Muscle of arm (tissue), 12 donors: ENCODE measurements around the gene PLXNA3. TPM values are rescaled to one million over a fixed set of nuclear protein-coding genes. Genes with fewer than 3 reads are reported as not detected.
"Not testable (repeated sequence)": the region's sequence is repeated elsewhere in the genome, so short reads cannot be mapped to it uniquely, and the experiment has no call there.

Experiments
- DNase-seq: peaks from one replicate; pipeline ENCODE4 v3.0.0-alpha.2; 2013
- polyA plus RNA-seq, 12 donors: library from polyadenylated mRNA; unstranded; fragments of 120-200 nt; gene quantifications; one replicate each; pipeline ENCODE4 v1.2.1, GENCODE V29; 2013; ENCODE audit not compliant: insufficient read length in 12 of 12

Gene PLXNA3
- polyA plus RNA-seq, 12 donors: 6.7 to 67.7 (median 38.3) TPM; not detected in 1

GRCh38 chrX:154496591-154497137 is 38.6 kb downstream of the PLXNA3 start:
- not testable (repeated sequence) for DNase-seq

DNA sequence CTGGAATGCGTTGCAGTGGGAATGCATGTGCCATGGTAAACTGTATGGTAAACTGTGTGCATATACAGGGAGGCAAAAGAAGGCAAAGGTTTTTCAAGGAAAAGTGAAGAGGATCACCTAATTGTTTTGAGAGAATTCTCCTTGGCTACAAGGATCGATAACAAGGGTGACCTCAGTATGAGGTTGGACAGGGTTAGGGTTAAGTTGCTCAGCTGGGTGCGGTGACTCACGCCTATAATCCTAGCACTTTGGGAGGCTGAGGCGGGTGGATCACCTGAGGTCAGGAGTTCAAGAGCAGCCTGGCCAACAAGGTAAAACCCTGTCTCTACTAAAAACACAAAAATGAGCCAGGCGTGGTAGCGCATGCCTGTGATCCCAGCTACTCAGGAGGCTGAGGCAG is 43.3 kb downstream of the PLXNA3 start:
- DNase-seq: not testable (repeated sequence)

GRCh38 chrX:154502098-154502497 is 44.0 kb downstream of the PLXNA3 start:
- no peak for DNase-seq

DNA sequence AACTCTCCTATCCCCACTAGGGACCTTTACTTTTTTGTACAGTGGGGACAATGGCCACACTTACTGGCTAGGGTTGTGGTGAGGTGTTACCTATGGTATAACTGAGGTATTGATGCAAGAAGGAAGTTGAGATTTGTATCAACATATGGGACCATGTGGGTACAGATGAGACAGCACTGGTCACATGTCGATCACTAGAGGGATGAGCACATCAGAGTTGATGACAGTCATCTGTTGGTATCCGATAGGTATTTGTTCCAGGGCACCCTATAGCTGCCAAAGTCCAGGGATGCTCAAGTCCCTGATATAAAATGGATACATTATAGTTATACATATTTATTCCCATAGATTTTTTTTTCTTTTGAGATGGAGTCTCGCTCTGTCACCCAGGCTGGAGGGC is 44.9 kb downstream of the PLXNA3 start:
- DNase-seq: no peak

GRCh38 chrX:154505734-154506133 is 47.7 kb downstream of the PLXNA3 start:
- no peak for DNase-seq

GRCh38 chrX:154506483-154507332 is 48.6 kb downstream of the PLXNA3 start:
- no peak for DNase-seq

DNA sequence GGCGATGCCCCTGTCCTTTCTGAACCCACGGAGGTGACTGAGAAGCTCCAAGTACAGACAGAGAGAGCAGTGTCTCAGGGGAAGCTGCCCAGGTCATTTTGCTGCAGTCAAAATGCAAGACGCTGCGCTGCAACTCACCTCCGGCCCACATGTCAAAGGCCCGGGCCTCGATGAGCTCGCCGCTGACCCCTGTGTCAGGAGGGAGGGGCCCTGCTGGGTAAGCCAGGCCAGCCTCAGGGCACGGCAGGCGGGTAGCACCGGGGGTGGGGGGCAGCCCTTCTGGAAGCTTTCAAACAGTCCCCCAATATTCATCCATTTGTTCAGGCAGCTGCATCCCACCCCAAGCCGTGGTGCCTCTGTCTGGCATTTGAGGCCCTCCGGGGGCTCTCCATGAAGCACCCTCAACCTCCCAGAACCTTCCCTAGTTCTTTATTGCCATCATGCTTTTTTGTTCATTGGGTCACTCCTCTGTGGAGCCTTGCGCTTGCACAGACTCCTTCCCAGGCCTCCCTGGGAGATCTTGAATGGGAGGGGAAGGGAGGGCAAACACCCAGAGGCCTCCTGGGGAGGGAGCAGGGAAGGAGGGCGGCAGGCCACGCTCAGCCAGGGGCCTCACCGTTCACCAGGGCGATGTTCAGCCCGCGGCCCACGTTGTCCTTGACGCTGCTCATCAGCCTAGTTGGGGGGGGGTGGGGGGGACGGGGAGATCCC is 49.7 kb downstream of the PLXNA3 start:
- no peak for DNase-seq

DNA sequence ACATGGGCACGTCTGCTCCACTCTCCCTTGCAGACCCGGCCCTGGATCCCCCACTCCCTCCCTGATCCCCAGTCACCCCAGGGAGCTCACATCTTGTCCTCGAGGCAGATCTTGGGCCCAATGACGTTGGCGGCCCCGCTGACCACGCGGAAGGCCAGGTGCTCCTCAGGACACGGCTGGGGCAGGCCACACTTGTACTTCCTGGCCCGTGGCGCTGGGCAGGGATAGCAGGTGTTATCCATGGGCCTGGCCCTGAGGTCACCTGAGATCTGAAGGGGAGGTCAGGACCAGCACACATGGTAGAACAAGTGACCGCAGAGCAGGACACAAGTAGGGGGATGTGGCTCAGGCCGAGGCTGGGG is 50.3 kb downstream of the PLXNA3 start:
- DNase-seq: no peak

DNA sequence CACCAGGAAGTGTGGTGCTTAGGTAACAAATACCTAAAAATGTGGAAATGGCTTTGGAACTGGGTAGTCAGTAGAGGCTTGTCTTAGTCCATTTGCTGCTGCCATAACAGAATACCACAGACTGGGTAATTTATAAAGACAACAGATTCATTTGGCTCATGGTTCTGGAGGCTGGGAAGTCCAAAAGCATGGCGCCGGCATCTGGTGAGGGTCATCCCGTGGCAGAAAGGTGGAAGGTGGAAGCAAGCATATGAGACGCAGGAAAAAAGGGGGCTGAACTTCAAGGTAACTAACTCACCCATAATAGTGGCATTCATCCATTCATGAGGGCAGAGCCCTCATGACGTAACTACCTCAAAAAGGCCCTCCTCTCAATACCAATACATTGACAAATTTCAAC is 51.4 kb downstream of the PLXNA3 start:
- DNase-seq: no peak

DNA sequence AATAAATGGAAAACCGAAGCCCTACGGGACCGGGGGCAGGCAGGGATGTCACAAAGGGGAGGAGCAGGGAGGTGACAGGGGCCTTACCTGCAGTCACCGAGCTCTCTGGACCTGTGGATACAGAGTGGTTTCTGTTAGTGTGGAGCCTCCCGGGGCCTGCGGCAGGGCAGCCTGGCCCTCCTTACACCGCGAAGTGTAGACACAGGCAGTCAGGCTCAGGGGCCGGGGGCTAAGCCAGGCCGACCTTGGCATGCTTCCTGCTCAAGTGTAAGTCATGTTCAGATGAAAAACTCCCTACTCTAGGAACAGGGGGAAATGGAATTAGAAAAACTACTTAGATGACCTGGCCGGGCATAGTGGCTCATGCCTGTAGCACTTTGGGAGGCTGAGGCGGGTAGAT is 53.7 kb downstream of the PLXNA3 start:
- no peak for DNase-seq

DNA sequence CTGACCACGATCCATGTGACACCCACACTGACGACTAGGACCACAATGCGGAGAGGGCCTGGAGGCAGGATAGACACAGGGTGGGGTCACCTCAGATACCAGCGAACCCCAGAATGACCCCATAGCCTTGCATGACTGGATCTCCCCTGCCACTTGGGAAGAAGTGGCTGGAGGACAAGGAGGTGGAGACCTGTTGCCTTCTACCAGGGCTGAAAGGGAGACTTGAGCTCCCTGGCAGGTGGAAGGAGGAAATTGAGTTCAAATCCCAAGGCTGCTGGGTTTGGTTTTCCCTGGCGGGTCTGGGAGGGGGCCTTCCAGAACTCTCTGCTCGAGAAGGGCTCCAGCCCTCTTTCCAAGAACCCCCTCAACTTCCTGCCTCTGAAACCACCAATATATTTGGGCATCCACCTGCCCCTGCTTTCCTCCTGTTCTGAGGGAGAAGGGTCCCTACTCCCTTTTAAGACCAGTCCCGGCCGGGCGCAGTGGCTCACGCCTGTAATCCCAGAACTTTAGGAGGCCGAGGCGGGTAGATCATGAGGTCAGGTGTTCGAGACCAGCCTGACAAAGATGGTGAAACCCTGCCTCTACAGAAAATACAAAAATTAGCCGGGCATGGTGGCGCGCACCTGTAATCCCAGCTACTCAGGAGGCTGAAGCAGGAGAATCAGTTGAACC is 54.9 kb downstream of the PLXNA3 start:
- DNase-seq: no peak

- DNase-seq: no peak
Measured at GRCh38 chrX:154513716-154514115, 55.6 kb downstream of the PLXNA3 start.

- no peak for DNase-seq
Measured at GRCh38 chrX:154515090-154515965, 57.2 kb downstream of the PLXNA3 start.

GRCh38 chrX:154515966-154516655 is 58.0 kb downstream of the PLXNA3 start, which contains the start of gene FAM3A:
FAM3A (minus strand) TSS chrX:154516232; CDS start chrX:154515772, 460 bp downstream.
- DNase-seq: peak; percentile 88

- peak; percentile 56 for DNase-seq
Measured at GRCh38 chrX:154516656-154517100, 58.6 kb downstream of the PLXNA3 start.

DNA sequence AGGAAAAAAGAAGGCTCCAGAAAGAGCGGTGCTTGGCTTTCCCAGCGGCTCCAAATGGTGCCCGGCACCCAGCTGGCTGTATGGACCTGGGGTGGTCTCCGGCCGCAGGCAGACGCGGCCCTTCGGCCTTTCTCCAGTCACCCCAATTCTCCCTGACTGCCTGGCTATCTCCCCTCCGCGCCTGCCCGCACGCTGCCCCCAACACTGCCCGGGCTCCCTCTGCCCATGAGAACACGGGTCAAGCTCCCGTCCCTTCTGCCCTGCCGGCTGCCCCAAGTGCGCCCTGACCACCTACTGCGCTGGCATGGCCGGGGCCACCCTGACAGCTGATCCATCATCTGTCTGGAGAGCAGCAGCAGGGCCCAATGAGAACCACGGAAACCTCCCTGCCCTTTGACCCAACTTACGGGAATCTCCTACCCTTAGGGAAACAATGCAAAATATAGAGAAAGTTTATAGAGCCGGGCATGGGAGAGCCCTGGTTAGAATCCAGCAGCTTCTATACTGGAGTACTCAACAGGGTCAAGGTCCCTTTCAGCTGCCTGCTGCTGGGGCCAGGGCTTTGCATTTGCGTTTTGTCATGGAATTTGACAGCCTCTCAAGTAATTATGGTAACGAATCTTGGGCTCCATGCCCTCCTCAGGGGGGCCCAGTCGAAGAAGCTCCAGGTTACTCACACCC is 59.2 kb downstream of the PLXNA3 start:
- DNase-seq: no peak

DNA sequence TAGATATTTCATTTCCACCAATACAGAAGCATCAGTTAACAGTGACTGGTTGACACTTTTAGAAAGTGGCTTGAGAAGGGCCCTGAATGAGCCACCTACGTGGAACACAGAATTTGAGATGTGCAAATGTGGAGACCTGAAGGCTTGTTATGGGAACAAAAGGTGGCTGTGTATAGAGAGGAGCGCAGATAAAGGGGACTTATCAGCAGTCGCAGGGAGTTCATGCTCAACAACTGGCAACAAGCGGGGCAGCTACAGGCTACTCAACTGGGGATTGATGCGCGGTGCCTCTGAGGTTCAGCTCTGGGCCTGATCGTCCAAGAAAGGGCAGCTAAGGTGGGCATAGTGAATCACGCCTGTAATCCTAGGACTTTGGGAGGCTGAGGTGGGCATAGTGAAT is 61.3 kb downstream of the PLXNA3 start:
- DNase-seq: no peak

DNA sequence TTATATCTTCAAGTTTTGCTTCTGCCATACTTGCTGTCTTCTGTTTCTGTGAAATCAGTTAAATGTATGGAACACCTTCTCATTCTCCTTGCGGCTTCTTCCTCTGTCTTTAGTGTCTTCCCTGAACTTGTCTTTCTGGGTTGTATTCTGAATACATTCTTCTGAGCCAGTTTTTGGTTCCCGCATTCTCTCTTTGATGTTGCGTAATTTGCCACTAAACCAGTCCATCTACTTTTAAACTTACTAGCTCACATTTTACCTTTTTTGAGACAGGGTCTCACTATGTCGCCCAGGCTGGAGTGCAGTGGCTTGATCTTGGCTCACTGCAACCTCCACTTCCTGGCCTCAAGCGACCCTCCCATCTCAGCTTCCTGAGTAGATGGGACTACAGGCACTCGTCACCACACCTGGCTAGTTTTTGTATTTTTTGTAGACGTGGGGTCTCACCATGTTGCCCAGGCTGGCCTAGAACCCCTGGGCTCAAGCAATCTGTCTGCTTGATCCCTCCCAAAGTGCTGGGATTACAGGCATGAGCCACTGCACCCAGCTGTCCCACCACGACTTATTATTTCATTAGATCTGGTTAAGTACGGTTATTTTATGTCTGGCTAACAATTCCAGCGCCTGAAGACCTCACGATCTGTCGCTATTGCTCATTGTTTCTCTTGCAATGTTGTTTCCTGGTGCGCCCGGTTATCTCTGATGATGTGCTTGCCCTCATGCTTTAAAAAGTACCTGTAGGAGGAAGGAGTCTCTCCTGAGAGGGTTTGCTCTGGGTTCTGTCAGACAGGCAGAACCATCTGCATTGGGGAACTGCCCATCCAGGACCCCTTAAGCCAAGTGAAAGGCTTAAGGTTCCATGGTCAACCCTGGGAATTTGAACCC is 67.8 kb downstream of the PLXNA3 start:
- no peak for DNase-seq
